NCI-H2171 treated with DMSO at 0.1 percent for 48 hours (cell line): ENCODE measurements around the gene AKAP8L.
"Not testable (repeated sequence)": the region's sequence is repeated elsewhere in the genome, so short reads cannot be mapped to it uniquely, and the experiment has no call there.

Experiments
- DNase-seq: peaks from one replicate; lab custom pipeline; 2025; lab: John Stamatoyannopoulos, UW

Gene AKAP8L

GRCh38 chr19:15417699-15418098, 1.1 kb downstream of the AKAP8L start:
- no peak for DNase-seq

- no peak for DNase-seq
Measured at GRCh38 chr19:15412832-15413231, 6.0 kb downstream of the AKAP8L start.

DNA sequence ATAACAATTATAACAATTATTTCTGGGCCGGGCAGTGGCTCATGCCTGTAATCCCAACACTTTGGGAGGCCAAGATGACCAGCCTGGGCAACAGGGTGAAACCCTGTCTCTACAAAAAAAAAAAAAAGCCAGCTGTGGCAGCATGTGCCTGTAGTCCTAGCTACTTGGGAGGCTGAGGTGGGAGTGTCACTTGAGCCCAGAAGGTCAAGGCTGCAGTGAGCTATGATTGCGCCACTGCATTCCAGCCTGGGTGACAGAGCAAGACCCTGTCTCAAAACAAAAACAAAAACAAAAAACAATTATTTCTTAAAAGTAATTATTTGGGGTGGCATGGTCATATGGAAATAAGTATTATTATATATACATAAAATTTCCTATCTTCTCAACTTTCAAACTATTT, 7.4 kb downstream of the AKAP8L start:
- not testable (repeated sequence) for DNase-seq

DNA sequence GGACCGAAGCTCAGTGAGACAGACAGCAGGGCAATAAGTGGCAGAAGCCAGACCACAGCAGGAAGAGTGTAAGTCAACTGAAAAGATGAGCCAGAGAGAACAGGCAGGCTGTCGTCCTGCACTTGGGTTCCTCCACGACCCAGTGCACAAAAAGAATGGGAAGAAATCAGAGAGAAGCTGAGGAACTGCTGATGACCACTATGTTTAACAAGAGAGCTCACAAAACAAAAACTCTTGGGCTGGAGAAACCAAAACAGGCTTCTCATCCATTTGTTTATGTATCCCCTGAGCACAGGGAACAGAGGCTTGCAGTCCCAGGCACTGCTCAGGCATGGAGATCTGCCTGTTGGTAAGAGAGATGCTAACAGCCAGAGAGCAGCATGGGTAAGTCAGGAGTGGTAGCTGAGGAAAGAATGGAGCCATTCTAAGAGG, 14.0 kb downstream of the AKAP8L start:
- no peak for DNase-seq

- DNase-seq = no peak
Measured at GRCh38 chr19:15404097-15404779, 14.6 kb downstream of the AKAP8L start.

DNA sequence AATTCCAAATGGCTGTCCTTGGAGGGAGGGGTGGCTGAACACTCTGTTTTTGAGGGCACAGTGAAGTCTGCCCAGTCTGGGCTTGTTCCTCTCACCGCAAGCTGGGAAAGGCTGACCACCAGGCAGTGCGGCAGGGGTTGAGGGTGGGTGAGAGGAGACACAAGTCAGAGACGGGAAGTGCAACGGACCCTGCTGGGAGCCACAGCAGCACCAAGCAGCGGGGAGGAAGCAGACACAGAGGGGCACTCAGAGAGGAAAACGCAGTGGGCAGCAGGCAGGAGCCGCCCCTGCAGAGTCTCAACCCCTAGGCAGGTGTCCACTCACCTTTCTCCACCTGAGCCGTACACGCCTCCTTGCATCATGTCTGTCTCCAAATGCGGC, 15.6 kb downstream of the AKAP8L start:
- no peak for DNase-seq

- DNase-seq = no peak
Measured at GRCh38 chr19:15402411-15403150, 16.2 kb downstream of the AKAP8L start.

- no peak for DNase-seq
Measured at GRCh38 chr19:15401397-15401710, 17.4 kb downstream of the AKAP8L start.

GRCh38 chr19:15400521-15401396, 18.0 kb downstream of the AKAP8L start:
- no peak for DNase-seq

DNA sequence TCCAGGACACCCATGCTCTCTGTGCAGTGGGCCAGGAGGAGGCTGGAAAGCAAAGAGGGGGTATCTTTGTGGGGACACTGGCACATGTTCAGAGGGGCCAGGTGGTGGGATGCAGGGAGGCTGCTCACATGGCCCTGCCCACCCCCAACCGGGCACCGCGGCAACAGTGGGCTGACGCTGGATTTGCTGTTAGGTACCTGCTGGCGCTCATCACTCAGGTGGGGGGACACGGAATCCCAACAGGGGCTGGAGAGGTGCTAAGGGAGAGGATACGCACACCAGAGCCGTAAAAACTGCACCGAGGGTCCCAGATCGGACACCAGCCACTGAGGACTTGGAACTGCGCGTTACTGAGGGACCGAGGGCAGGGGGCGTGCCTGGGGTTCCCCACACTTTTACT, 19.2 kb downstream of the AKAP8L start:
- DNase-seq = no peak

- DNase-seq = no peak
Measured at GRCh38 chr19:15399234-15399515, 19.6 kb downstream of the AKAP8L start.

GRCh38 chr19:15398501-15399233, 20.1 kb downstream of the AKAP8L start:
- no peak for DNase-seq

DNA sequence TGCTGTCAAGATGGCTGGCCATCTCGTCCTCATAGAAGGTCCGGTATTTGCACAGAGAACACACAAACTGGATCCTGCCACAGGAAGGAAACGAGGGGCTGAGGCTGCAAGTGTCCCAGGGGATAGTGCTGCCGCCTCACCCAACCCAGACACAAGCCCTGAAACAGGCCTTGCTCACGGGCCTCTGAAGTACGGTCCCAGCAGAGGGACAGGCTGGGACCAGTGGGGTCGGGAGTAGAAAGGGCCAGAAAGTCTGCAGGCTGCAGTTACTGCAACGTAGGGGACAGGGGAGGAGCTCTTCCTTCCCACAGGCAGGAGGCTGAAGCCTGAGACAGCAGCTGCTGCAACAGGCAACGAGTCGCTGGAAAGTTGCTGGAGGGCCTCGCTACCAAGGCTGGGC, 21.0 kb downstream of the AKAP8L start:
- DNase-seq = no peak

- no peak for DNase-seq
Measured at GRCh38 chr19:15397236-15397635, 21.6 kb downstream of the AKAP8L start.

GRCh38 chr19:15396436-15396835, 22.4 kb downstream of the AKAP8L start:
- DNase-seq = no peak

GRCh38 chr19:15395251-15395650, 23.5 kb downstream of the AKAP8L start:
- not testable (repeated sequence) for DNase-seq

- no peak for DNase-seq
Measured at GRCh38 chr19:15394426-15394825, 24.4 kb downstream of the AKAP8L start.

- DNase-seq = no peak
Measured at GRCh38 chr19:15393963-15394362, 24.8 kb downstream of the AKAP8L start.

DNA sequence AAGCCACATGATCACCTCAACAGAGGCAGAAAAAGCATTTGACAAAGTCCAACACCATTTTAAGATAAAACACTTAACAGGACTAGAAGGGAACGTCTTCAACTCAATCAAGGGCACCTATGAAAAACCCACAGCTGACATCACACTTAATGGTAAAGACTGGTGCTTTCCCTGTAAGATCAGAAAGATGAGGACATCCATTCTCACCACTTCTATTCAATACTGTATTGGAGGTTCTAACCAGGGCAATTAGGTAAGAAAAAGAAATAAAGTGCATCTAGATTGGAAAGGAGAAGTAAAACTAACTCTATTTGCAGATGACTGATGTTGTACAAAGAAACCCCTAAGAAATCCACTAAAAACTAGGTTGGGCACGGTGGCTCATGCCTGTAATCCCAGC, 28.0 kb downstream of the AKAP8L start:
- DNase-seq = no peak

DNA sequence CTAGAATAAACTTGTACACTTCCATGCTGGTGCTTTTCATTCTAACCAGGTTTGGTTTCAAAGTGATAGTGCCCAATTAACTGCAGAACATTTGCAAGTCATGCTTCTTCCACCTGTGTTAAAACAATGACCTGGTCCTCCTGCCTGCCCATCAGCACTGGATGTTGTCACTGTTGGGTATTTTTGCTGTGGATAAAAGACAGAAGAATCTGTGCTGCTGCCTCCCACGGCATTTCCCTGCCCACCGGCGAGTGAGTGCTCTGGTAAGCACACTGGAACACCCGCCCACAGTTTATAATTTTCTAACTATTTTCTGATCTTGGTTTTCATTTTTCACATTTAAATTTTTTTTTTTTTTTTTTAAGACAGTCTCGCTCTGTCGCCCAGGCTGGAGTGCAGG, 36.9 kb downstream of the AKAP8L start:
- DNase-seq = no peak

DNA sequence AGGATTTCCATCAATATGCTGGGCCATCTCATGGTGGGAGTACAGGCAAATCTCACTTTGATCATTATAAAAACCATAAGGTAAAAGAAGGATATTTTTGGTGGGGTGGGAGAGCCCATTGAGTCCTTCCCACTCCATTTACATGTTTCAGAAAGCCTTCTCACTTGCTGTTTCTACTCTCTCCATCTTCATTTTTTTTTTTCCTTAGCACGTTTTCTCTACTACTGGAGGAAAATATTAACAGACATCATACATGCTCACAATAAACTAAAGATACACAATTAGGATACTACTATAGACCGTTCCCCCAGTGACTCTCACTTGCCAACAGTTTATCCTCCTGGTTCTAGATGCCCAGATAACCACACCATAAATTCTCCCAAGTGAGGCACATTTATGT, 37.4 kb downstream of the AKAP8L start:
- DNase-seq = no peak

DNA sequence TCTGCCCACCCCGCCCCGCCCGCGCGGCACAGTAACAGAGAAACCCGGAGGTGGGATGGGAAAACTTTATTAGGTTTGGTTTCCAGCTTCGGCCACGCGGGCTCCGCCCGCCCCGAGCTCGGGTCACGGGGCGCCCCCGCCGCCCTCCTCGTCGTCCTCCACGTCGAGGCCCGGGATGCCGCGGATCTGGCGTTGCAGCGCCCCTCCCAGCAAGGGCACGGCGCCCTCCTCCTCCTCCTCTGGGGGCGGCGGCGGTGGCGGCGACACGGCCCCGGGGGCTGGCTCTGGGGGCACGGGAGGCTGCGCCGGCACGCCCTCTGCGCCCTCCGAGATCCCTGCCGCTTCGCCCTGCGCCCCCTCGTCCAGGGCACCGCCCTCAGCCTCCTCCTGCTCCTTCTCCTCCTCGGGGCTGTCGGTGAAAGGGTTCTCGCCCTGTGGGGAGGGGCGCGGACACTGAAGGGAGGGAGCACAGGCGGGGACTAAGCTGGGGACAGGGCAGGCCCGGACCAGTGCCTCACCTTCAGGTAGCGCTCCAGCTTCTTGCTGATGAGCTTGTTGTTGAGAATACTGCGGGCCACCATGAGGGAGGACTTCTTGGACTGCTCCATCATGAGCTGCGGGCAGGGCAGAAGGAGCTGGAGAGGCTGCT, 38.7 kb downstream of the AKAP8L start:
- peak; percentile 60 for DNase-seq
